KMS-11 (cell line): Measurements from ENCODE around the gene CGRRF1.

Experiments used
- H2AFZ ChIP-seq: fragments of 200-600 bp; sonication (generic); 2 replicates; pipeline ENCODE4 v1.6.1; 2016; ENCODE audit warnings: antibody characterized with exemption, mixed run types, low read depth
- H3K27ac ChIP-seq: fragments of 200-600 bp; sonication (generic); 2 replicates; pipeline ENCODE4 v1.6.1; 2016; ENCODE audit warnings: mild to moderate bottlenecking, mixed run types
- H3K27me3 ChIP-seq: fragments of 200-600 bp; sonication (generic); 2 replicates; pipeline ENCODE4 v1.6.1; 2017; ENCODE audit warnings: mild to moderate bottlenecking, low read depth, mixed run types, moderate library complexity; ENCODE audit not compliant: insufficient read depth
- H3K36me3 ChIP-seq: fragments of 200-600 bp; sonication (generic); 2 replicates; pipeline ENCODE4 v1.6.1; 2017; ENCODE audit warnings: mild to moderate bottlenecking, mixed run types; ENCODE audit not compliant: insufficient read depth
- H3K4me1 ChIP-seq: fragments of 200-600 bp; sonication (generic); 2 replicates; pipeline ENCODE4 v1.6.1; 2016; ENCODE audit warnings: mild to moderate bottlenecking, low read depth, mixed run types; ENCODE audit not compliant: poor library complexity, severe bottlenecking
- H3K4me2 ChIP-seq: fragments of 200-600 bp; sonication (generic); 2 replicates; pipeline ENCODE4 v1.7.0; 2016; ENCODE audit warnings: mild to moderate bottlenecking, mixed run types
- H3K4me3 ChIP-seq: fragments of 200-600 bp; sonication (generic); IDR thresholded peaks from 2 replicates; pipeline ENCODE4 v1.6.1; 2017; ENCODE audit warnings: low read depth, low read length, mixed read lengths; ENCODE audit not compliant: insufficient read depth
- H3K79me2 ChIP-seq: fragments of 200-600 bp; sonication (generic); 2 replicates; pipeline ENCODE4 v1.6.1; 2016; ENCODE audit warnings: low read depth, mixed run types; ENCODE audit not compliant: insufficient read depth
- H3K9ac ChIP-seq: fragments of 200-600 bp; sonication (generic); 2 replicates; pipeline ENCODE4 v1.6.1; 2016; ENCODE audit warnings: mild to moderate bottlenecking, mixed run types
- H4K20me1 ChIP-seq: fragments of 200-600 bp; sonication (generic); 2 replicates; pipeline ENCODE4 v1.6.1; 2016; ENCODE audit warnings: mild to moderate bottlenecking, mixed run types; ENCODE audit not compliant: insufficient read depth
- CTCF ChIP-seq: fragments of 200-600 bp; sonication (generic); conservative IDR thresholded peaks from 2 replicates; pipeline ENCODE4 v1.6.1; 2017; ENCODE audit warnings: low read depth, mild to moderate bottlenecking, antibody characterized with exemption, low read length, moderate library complexity, mixed read lengths

CGRRF1 gene

GRCh38 chr14:54549862-54550261 is 40.2 kb downstream of the CGRRF1 start:
- no peak overlapping the region for H3K4me2 ChIP-seq
- H2AFZ ChIP-seq = no peak overlapping the region
- no peak for TF ChIP-seq CTCF
- no peaks in the 10 kb centered on the region for H3K36me3 ChIP-seq
- H4K20me1 ChIP-seq = no peaks in the 10 kb centered on the region
- H3K4me1 ChIP-seq = no peaks in the 10 kb centered on the region
- no peak overlapping the region for H3K4me3 ChIP-seq
- no peak overlapping the region for H3K9ac ChIP-seq
- no peaks in the 10 kb centered on the region for H3K79me2 ChIP-seq
- H3K27ac ChIP-seq = no peak overlapping the region
- no peaks in the 10 kb centered on the region for H3K27me3 ChIP-seq

GRCh38 chr14:54550514-54550913 is 40.8 kb downstream of the CGRRF1 start:
- TF ChIP-seq CTCF = no peak
- Histone ChIP-seq H3K79me2 (no peaks in the 10 kb centered on the region), H2AFZ (no peak overlapping the region), H3K4me3 (no peak overlapping the region), H3K9ac (no peak overlapping the region), H3K4me1 (no peaks in the 10 kb centered on the region), H3K27ac (no peak overlapping the region), H4K20me1 (no peaks in the 10 kb centered on the region), H3K27me3 (no peaks in the 10 kb centered on the region), H3K36me3 (no peaks in the 10 kb centered on the region), H3K4me2 (no peak overlapping the region)

GRCh38 chr14:54554401-54554800 is 44.7 kb downstream of the CGRRF1 start:
- H4K20me1 ChIP-seq = no peaks in the 10 kb centered on the region
- no peak overlapping the region for H3K4me3 ChIP-seq
- no peak overlapping the region for H2AFZ ChIP-seq
- H3K4me1 ChIP-seq = no peaks in the 10 kb centered on the region
- no peak for TF ChIP-seq CTCF
- no peak overlapping the region for H3K27ac ChIP-seq
- H3K79me2 ChIP-seq = no peaks in the 10 kb centered on the region
- H3K27me3 ChIP-seq = no peaks in the 10 kb centered on the region
- no peaks in the 10 kb centered on the region for H3K36me3 ChIP-seq
- no peak overlapping the region for H3K9ac ChIP-seq
- no peak overlapping the region for H3K4me2 ChIP-seq

- TF ChIP-seq CTCF = no peak
- Histone ChIP-seq H4K20me1 (no peaks in the 10 kb centered on the region), H3K9ac (no peak overlapping the region), H3K27ac (no peak overlapping the region), H3K36me3 (no peaks in the 10 kb centered on the region), H3K4me3 (no peak overlapping the region), H3K27me3 (no peaks in the 10 kb centered on the region), H3K4me2 (no peak overlapping the region), H3K4me1 (no peaks in the 10 kb centered on the region), H3K79me2 (no peaks in the 10 kb centered on the region), H2AFZ (no peak overlapping the region)
Measured at GRCh38 chr14:54555651-54556050, 45.9 kb downstream of the CGRRF1 start.

GRCh38 chr14:54556535-54556934 is 46.8 kb downstream of the CGRRF1 start:
- Histone ChIP-seq H3K4me1 (no peaks in the 10 kb centered on the region), H3K36me3 (no peaks in the 10 kb centered on the region)

More at GRCh38 chr14:54556535-54556934, 46.8 kb downstream of the CGRRF1 start:
- Histone ChIP-seq H3K79me2 (no peaks in the 10 kb centered on the region), H3K9ac (no peak overlapping the region), H3K27ac (no peak overlapping the region), H3K27me3 (no peaks in the 10 kb centered on the region), H3K4me2 (no peak overlapping the region), H2AFZ (no peak overlapping the region), H3K4me3 (no peak overlapping the region), H4K20me1 (no peaks in the 10 kb centered on the region)
- TF ChIP-seq CTCF = no peak
